Lower leg skin (tissue), 3 donors: ENCODE data around the gene EML5.

Experiments used
- CTCF ChIP-seq, 3 donors: fragments of 450-650 bp; IDR thresholded peaks; one replicate each; pipeline ENCODE4 v1.5.1; 2016; ENCODE audit warnings: antibody characterized with exemption in 3 of 3, mild to moderate bottlenecking in 3 of 3, moderate library complexity in 2 of 3
- POLR2A ChIP-seq, 2 donors: fragments of 450-650 bp; IDR thresholded peaks; one replicate each; pipeline ENCODE4 v1.6.1; 2016 to 2017; ENCODE audit warnings: antibody characterized with exemption in 2 of 2, mild to moderate bottlenecking in 1 of 2, moderate library complexity in 1 of 2

- no peak for TF ChIP-seq CTCF (IDR thresholded peaks at IDR 0.05)
- no peak for TF ChIP-seq POLR2A (IDR thresholded peaks at IDR 0.05)
These were observed 44.5 kb downstream of the EML5 start for GRCh38 chr14:88748288-88748687.
